NCI-H1436 (cell line): ENCODE data around the gene RRP1B.
A peak's percentile ranks its signal among the peaks of the same experiment; 100 is the strongest.

Source experiments
- DNase-seq: peaks from one replicate; lab custom pipeline; 2025; lab: John Stamatoyannopoulos, UW

RRP1B gene

DNA sequence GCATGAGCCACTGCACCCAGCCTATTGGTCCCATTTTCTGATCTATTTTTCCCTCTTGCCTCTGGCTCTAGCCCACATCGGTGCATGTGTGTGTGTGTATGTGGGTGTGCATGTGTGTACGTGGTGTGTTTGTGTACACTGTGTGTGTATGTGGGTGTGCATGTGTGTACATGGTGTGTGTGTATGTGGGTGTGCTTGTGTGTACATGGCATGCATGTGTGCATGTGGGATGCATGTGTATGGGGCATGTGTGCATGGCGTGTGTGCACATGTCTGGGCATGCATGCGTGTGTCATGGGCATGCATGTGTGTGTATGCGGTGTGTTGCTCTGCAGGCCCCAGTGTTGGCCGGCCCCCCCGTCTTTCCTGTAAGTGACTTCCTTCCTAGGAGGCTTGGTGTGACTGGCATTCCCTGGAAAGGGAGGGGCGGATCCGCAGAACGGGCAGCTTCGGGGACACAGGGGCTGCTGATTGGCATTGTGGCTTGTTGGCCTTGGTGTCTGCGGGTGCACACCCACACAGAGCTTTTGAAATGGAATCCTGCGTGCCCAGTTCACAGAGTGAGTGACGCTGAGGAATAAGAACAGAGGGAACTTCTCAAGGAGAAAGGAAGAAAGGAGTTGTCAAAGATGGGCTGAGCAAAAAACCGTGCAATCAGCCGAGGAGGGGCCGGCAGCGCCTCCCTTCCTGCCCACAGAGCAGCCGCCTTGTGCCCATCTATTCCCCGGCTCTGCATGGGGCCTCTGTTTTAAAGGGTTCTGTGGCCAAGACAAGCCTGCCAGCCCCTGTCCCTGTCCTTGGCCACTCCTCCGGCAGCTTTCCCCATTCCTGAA, 67.5 kb downstream of the RRP1B start:
- no peak for DNase-seq

GRCh38 chr21:43727519-43728153, 68.3 kb downstream of the RRP1B start:
- no peak for DNase-seq

GRCh38 chr21:43728154-43728466, 68.8 kb downstream of the RRP1B start:
- no peak for DNase-seq

DNA sequence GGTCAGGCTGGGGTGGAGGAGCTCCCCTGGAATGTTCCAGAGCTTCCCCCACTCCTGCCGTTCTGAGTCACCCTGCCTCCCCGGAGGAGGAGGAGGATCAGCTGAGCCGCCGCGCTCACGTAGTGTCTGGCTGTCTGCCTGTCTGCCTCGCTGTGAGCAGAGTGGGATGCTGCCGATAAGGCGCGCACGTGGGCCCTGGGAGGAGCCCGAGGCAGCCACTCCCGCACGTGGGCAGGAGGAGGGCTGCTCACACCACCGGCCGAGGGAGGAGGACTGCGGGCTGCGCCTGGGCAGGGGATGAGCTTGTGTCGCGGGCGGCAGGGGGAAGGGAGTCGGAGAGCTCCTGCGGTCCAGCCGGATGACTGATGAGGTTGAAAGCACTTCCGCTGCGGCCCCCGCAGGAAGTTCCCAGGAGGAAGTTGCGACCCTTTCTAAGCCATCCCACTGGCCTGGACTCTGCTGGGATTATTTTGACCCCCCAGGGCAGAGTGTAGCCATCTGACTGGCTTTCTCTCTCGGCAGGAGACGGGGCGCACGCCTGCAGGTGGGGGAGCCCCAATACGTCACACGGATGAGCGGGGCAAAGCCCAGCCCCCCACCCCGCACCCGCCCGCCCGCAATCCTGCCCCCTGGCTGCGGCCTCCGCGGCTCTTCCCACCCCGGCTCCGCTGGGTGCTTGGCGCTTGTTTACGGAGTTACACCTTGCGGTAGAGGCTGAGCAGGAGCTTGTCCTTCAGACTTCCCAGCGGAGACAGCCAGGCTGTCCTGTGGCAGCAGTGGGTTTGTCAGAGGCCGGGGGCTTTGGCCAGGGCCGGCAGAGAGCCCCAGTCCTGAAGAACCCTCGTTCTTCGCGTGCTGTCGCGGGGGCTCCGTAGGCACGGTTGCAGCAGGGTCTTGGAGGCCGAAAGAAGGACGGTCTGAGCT, 69.4 kb downstream of the RRP1B start:
- peak; percentile 26 for DNase-seq

GRCh38 chr21:43731476-43731875, 72.1 kb downstream of the RRP1B start:
- no peak for DNase-seq

DNA sequence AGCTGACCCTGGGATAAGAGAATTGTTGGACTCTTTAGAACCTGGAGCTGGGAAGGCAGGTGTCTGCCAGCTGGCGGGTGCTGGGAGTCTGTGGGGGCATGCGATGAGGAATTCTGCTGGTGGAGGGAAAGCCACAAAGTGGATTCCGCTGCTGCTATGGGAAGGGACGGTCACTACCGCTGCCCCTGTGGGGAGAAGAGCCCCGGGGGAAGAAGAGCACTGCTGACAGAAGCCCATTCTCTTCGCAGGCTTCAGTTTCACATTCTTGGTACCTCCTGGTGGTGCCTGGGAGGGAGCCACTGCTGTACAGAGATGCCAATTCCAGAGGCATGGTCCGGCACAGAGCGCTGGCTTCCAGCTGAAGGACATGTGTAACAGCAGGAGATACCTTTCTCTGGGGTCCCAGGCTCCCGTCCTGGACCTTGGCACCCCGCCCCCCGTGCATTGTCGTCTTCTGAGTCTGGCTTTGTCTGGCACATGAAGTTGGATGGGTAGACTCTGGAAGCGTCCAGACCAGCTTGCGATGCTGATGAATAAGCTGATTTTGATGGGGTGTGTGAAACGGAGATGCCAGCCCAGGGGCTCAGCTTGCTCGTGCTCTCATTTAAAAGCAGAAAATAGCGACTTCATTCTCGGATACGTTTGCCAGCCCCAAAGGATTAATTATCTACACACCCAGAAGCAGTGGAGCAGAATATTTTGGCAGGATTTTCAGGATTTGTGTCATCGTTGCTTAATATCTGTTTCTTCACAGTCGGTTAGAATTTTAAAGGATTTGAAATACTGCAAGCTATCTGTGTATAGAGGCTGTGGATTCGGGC, 72.7 kb downstream of the RRP1B start:
- no peak for DNase-seq

DNA sequence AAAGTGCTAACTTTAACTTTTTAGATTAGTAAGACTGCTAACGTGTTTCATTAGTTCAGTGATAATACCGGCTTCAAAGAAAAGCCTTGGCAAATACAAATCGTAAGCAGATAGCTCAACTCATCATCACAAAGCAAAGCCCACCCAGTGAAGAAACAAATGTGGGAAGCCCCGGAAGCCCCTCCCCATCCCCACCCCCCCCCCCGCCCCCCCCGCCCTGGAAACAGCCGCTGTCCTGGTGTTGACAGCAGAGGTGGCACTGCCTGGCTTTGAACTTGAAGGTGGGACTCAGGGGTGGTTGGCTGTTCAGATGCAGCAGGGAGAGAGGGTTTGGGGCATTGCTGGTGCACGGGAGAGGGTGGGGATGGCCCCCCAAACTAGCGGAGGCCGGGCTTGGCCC, 73.7 kb downstream of the RRP1B start:
- no peak for DNase-seq

- DNase-seq = no peak
Measured at GRCh38 chr21:43733529-43734071, 74.2 kb downstream of the RRP1B start.

GRCh38 chr21:43734131-43734927, 75.0 kb downstream of the RRP1B start:
- no peak for DNase-seq

- DNase-seq = no peak
Measured at GRCh38 chr21:43734928-43735229, 75.5 kb downstream of the RRP1B start.

- no peak for DNase-seq
Measured at GRCh38 chr21:43735236-43736091, 76.1 kb downstream of the RRP1B start.

DNA sequence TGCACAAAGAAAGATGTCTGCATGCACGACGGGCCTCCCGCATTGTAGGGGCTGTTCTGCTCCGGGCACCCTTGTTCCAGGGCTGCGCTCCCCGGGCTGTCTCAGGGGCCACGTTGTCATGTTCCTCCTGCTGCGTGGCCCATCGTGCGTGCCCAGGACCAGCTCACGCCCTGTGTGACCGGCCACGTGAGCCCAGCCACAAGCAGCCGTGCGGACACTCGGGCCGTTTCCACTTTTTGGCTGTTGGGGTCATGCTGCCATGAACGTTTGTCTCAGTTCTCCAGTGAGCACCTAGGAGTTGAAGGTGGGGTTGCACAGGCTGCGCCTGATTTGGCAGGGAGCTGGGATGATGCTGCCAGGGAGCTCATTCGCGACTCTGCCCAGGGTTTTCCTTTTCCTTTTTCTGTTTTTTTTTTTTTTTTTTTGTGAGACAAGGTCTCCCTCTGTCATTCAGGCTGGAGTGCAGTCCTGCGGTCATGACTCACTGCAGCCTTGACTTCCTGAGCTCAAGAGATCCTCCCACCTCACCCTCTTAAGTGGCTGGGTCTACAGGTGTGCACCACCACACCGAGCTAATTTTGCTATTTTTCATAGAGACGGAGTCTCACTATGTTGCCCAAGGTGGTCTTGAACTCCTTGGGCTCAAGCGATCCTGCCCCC, 77.0 kb downstream of the RRP1B start:
- no peak for DNase-seq

- no peak for DNase-seq
Measured at GRCh38 chr21:43737158-43737950, 78.0 kb downstream of the RRP1B start.

DNA sequence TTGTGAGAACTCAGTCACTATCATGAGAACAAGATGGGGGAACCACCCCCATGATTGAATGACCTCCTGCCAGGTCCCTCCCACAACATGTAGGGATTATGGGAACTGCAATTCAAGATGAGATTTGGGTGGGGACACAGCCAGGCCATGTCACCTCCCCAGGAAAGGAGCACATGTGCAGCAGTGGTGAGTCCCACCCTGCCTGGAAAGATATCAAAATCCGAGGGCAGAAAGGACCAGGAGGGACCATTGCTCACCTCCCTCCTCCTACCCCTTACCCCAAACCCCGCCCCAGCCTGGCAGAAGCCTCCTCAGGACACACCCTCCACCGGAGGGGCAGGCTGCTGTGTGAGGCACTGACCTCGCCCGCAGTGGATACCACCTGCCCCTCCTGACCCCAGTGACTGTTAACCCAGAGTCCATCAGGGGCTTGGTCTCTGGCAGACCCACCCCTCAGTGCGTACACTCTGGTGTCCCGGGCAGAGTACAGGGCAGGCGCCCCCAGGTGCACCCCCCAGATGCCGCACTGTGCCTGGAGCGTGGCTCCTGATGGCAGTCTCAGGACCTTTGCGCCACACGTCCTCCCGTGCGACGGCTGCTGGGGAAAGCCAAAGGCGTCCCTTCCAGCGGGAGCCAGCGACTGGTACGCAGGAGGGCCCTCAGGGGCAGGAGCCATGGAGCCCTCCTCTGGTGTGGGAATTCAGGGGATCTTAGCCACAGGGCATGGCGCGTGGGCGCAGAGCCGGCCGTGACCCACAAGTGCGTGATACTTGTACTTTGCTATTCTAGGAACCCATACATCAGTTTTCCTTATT, 80.5 kb downstream of the RRP1B start:
- no peak for DNase-seq

GRCh38 chr21:43740497-43741156, 81.3 kb downstream of the RRP1B start:
- peak; percentile 50 for DNase-seq

DNA sequence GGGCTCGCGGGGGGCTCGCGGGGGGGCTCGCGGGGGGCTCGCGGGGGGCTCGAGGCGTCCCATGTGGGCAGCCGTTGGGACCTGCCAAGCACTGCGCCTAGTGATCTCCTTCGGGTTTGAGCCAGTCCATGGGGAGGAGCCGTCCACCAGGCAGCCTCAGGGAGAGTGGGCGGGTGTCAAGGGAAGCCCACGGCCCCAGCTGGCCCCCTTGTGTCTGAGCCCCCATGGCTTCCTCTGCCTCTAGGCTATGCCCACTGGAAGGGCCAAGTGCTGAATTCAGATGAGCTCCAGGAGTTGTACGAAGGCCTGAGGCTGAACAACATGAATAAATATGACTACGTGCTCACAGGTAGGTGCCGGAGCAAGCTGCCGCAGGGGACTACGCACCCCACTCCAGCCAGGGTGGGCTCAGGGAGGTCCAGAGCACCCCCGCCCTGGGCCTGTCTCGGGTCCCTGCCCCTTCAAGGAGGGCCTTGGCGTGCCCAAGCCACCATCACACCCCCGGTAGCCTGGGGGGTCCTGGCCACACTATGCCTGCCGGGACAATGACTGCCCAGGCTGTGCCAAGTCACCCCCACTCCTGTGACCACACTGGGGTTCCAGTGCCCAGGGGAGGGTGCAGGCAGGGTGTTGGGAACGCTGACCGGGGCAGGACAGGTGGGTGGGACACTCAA, 82.2 kb downstream of the RRP1B start:
- no peak for DNase-seq

- DNase-seq = no peak
Measured at GRCh38 chr21:43743947-43744346, 84.6 kb downstream of the RRP1B start.
